CD4-positive, alpha-beta T cell treated with Interleukin-21 for 1 hour (primary cell): ENCODE results near the gene CREG2.

ENCODE experiments used
- DNase-seq: peaks from one replicate; pipeline ENCODE4 v3.0.0-alpha.2; 2020

CREG2 gene

DNA sequence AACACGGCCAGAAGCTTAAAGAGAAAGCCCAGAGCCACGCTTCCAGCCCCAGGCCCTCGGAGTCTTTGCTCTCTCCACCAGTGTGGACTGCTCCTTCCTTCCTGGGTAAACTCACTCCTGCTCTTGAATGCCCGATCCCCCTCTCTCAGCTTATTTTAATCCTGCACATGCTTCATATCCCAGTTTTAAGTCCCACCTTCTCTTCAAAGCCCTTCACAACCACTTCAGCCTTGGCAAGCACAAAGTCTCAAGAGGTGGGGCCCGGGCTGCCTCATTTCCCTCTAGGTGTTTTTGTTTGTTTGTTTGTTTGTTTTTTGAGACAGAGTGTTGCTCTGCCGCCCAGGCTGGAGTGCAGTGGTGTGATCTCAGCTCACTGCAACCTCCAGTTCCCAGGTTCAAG lies 21.6 kb upstream of the CREG2 start:
- DNase-seq = no peak

DNA sequence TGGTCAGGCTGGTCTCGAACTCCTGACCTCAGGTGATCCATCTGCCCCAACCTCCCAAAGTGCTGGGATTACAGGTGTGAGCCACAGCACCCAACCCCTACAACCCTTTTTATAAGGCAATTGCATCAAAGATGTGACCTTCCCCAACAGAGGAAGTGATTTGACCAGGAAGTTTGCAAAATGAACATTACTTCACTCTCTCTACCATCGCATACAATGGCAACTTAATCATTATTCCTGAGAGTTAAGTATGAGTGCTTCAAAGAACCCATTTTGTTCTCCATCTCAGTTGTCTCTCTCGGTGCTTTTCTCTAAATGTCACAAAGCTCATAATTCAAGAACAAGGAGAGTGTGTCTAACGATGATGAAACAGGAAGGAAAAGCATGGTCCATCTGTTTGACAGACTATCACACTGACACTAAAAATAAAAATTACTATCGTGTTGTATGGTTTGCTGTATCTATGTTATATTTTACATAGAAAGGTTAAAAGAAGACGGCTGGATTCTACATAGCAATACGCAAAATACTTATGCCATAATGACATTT lies 18.1 kb upstream of the CREG2 start:
- DNase-seq = no peak

GRCh38 chr2:101403745-101404144 lies 16.4 kb upstream of the CREG2 start:
- no peak for DNase-seq

- DNase-seq = no peak
Observed at GRCh38 chr2:101402630-101403029, 15.3 kb upstream of the CREG2 start.

GRCh38 chr2:101401906-101402305 lies 14.6 kb upstream of the CREG2 start:
- no peak for DNase-seq

GRCh38 chr2:101401326-101401665 lies 14.0 kb upstream of the CREG2 start:
- DNase-seq = no peak

DNA sequence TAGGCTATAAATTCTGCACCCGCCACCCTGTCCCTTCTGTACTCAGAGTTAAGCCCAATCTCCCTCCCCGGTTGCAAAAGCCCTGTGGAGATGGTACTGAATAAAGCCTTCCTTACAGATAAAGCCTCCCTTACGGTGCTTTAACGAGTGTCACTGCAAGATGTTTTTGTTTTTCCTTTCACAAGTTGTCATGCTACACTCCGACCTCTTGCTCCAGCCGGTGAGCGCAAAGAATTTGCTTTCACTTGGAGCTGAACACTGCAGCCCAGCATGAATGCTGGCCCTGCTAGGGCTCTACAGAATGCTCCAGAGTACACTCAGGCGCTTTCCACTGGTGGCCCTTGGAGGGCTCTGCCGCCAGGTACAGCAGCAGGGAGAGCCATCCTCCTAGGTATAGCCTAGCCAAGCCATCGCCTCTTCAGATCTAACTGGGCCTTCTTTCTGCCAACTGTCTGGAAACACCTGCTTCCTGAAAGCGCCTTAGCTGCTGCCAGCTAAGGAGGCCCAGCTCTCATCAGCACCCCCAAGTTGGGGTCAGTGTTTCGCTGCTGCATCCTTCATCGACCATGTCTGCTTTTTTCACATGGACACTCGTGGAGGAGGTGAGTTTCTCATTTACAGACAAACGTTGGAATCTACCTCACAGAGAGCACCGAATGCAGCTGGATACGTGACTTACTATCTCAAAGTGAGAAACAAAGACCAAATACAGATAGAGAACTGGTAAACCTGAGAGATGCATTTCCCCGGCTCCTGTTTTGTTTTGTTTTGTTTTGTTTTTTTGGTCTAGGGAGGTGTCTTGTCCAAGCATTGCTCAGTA lies 13.4 kb upstream of the CREG2 start:
- DNase-seq = no peak

GRCh38 chr2:101400048-101400447 lies 12.7 kb upstream of the CREG2 start:
- DNase-seq = no peak

DNA sequence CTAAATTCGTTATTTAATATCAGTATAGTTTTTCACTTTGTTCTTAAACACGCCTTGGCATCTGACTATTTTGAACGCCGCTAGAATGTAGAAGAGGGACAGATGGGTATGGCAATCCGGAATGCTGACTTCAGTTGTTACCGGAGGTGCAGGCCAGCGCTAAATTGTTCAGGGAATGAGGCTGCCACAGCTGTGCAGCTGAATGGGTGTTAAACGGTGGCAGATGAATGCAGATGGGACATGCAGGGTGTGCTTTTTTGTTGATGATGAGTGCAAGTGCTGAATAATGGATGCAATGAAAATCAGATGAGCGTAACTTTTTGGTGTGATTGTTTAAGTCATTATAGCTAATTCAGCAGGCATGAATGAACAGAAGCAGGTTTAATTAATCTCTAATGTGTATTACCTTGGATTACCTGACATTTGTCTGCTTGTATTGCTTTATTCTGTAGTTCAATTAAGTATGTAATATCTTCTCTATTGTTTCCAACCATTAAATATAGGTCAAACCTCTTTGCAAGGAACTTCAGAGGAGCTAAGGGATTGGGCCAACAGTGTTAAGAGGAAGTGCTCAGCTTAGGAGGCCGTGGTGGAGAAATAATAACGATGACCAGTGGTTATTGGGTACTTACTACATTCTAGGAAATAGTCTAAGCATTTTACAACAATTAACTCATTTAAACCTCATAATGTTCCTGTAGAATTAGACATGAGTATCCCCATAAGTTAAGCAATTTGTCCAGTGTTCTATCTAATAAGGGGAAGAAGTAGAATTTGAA lies 11.9 kb upstream of the CREG2 start:
- DNase-seq = no peak

DNA sequence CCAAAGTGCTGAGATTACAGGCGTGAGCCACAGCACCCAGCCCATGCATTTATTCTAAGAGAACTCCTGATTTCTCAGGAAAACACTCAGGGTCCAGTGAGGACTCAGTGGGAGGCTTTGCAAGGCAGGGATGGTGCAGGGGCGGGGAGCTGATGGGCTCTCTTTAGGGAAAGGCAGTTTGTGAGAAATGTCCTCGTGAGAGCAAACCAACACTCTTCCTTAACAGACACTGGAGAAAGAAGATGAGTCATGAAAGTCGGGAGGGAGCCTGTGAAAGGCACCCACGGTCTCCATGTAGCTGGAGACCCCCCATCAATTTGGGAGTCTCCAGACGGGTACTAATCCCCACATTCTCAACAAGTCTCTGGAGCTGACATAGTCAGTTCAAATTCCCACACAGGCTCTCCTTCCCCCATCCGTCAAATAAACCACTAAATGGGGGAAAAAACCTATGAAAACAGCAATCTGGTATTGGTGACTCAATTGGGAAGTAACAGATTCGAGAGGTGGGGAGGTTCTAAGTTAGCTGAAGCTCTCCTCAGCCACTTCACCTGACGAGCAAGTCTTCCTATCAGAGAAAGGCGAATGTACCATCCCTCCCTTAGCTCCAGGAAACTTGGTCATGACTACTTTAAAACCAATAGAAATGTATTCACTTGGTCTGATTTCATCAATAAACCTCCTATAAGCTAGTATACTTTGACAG lies 11.0 kb upstream of the CREG2 start:
- DNase-seq = no peak

- DNase-seq = no peak
Observed at GRCh38 chr2:101396316-101396717, 9.0 kb upstream of the CREG2 start.

DNA sequence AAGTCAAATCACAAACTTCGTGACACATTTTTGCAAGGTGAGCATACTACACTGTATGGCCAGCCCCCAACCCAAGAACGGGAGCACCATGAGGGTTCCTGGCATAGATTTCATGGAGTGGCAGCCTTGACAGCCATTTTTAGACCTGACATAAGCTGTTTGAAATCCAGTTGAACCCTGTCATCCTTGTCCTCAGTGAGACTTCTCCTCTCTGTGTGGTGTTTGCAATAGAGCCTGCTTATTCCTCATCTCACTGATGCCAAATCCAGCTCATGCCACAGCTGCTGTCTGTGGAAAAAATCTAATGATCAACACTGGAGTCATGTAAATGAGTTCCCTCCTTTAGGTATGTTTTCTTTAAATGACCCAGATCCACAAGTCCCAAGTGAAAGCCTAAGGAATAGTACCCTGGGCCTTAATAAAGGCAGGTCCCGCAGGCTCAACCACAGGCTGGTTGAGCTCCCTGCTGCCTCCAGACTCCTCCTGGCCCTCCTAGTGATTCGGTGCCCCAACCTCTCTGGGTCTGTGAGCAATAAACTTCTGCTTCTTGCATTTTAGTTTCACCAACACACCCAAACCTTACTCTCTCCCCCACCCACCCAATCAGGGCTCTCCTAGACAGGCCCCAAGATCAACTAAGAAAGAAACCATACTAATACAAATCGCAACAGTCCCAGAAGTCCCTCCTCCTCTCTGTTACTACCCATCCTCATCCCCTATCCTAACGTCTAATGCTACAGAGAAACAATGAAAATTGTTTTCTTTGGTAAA lies 8.4 kb upstream of the CREG2 start:
- no peak for DNase-seq

GRCh38 chr2:101388232-101388631 lies 929 bp upstream of the CREG2 start:
- no peak for DNase-seq

GRCh38 chr2:101386599-101387150 lies 628 bp downstream of the CREG2 start:
- no peak for DNase-seq

GRCh38 chr2:101383016-101383541 lies 4.2 kb downstream of the CREG2 start:
- DNase-seq = no peak

- no peak for DNase-seq
Observed at GRCh38 chr2:101382442-101382841, 4.9 kb downstream of the CREG2 start.

- DNase-seq = no peak
Observed at GRCh38 chr2:101380376-101380775, 6.9 kb downstream of the CREG2 start.

- no peak for DNase-seq
Observed at GRCh38 chr2:101379091-101379490, 8.2 kb downstream of the CREG2 start.

GRCh38 chr2:101375653-101376052 lies 11.7 kb downstream of the CREG2 start:
- DNase-seq = no peak

DNA sequence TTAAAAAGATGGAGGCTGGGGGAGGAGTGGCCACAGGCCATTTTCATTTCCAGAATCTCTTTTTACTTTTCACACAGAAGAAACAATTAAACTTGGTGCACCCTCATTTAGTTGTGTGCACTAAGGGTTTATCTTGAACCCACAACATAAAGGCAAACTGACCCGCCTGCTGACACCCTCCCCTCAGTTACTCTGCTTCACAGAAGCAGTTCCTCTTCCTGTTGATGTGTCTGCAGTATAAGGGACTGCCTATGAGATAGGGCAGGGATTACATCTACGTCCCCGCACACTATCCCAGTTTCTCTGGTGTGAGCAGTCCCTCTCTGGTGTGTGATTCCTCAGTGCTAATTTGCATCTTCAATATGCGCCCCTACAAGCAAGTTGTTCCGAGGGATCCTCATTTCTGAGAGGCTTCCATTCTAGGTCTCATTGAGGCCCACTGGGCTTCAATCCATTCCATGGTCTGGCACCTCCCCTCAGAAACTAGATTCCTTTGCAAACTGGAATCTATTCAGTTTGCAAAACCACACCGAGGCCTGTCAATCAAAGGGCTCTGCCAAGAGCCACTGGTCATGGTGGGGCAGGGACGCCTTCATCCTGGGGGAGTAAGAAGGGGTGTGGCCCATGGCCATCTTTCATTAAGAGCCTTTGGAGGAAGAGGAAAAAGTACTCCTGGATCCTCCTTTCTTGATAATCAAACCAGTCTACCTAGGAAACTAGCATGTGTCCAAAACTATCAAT lies 12.3 kb downstream of the CREG2 start:
- DNase-seq = no peak

DNA sequence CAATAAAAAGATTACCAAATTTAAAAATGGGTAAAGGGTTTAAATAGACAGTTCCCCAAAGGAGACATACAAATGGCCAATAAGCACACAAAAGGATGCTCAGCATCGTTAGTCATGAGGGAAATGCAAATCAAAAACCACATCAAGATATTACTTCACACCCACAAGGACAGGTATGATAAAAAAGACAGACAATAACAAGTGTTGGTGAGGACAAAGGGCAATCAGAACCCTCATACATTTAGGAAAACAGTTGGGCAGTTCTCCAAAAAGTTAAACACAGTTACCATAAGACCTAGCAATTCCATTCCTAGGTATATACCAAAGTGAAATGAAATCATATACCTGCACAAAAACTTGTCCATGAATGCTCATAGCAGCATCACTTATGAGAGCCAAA lies 14.5 kb downstream of the CREG2 start:
- DNase-seq = no peak
